Testis (tissue), 2 donors: ENCODE measurements around the gene SMC5.

ENCODE experiments used
- CTCF ChIP-seq, 3 experiments: fragments of 450-650 bp in 2 of 3; fragments of 200-600 bp in 1 of 3; sonication (generic) in 1 of 3; IDR thresholded peaks; one replicate each; pipeline ENCODE4 v1.5.1; 2016 to 2019; ENCODE audit warnings: antibody characterized with exemption in 3 of 3, mild to moderate bottlenecking in 2 of 3, moderate library complexity in 1 of 3
- POLR2A ChIP-seq: fragments of 450-650 bp; IDR thresholded peaks from one replicate; pipeline ENCODE4 v1.6.1; 2017; ENCODE audit warnings: antibody characterized with exemption, mild to moderate bottlenecking, moderate library complexity

GRCh38 chr9:70297141-70297540, 38.4 kb downstream of the SMC5 start:
- TF ChIP-seq CTCF (IDR thresholded peaks at IDR 0.05) (no peak), POLR2A (no peak)
